GM23338 (cell line): ENCODE data around the gene PCGF3. TPM values are rescaled to one million over a fixed set of nuclear protein-coding genes. Genes with fewer than 3 reads are reported as not detected.

Source experiments
- ATAC-seq: fragments of 200-7000 bp; cut with Tn5 transposase; 3 replicates; pipeline ENCODE4 v1.9.1; 2020
- DNase-seq: peaks from one replicate; pipeline ENCODE4 v3.0.0-alpha.2; 2015; ENCODE audit warnings: low spot score
- H2AFZ ChIP-seq: fragments of 200-600 bp; sonication (generic); 2 replicates; pipeline ENCODE4 v1.8.0; 2016; ENCODE audit warnings: antibody characterized with exemption, mild to moderate bottlenecking, moderate library complexity
- H3F3A ChIP-seq: fragments of 200-600 bp; sonication (generic); replicated peaks from 2 replicates; pipeline ENCODE4 v1.8.0; 2017; ENCODE audit warnings: antibody characterized with exemption, mixed run types, low read depth
- H3K27ac ChIP-seq: fragments of 200-600 bp; sonication (generic); 2 replicates; pipeline ENCODE4 v1.6.1; 2016; ENCODE audit warnings: low read depth
- H3K27me3 ChIP-seq: fragments of 200-600 bp; sonication (generic); 2 replicates; pipeline ENCODE4 v1.8.0; 2016; ENCODE audit warnings: mild to moderate bottlenecking, mixed run types, moderate library complexity; ENCODE audit not compliant: insufficient read depth
- H3K36me3 ChIP-seq: fragments of 200-600 bp; sonication (generic); 2 replicates; pipeline ENCODE4 v1.8.0; 2016; ENCODE audit warnings: mild to moderate bottlenecking; ENCODE audit not compliant: insufficient read depth
- H3K4me1 ChIP-seq: fragments of 200-600 bp; sonication (generic); 2 replicates; pipeline ENCODE4 v1.8.0; 2016; ENCODE audit warnings: mild to moderate bottlenecking, moderate library complexity; ENCODE audit not compliant: insufficient read depth
- H3K4me2 ChIP-seq: fragments of 200-600 bp; sonication (generic); 2 replicates; pipeline ENCODE4 v1.7.1; 2017; ENCODE audit warnings: mixed run types
- H3K4me3 ChIP-seq: fragments of 200-600 bp; sonication (generic); 2 replicates; pipeline ENCODE4 v1.6.1; 2016; ENCODE audit warnings: mixed run types
- H3K79me2 ChIP-seq: fragments of 200-600 bp; sonication (generic); replicated peaks from 2 replicates; pipeline ENCODE4 v1.8.0; 2017; ENCODE audit warnings: mild to moderate bottlenecking; ENCODE audit not compliant: insufficient read depth
- H3K9me2 ChIP-seq: fragments of 200-600 bp; sonication (generic); 2 replicates; pipeline ENCODE4 v1.8.0; 2017; ENCODE audit not compliant: insufficient read depth
- H4K20me1 ChIP-seq: fragments of 200-600 bp; sonication (generic); replicated peaks from 2 replicates; pipeline ENCODE4 v1.8.0; 2017; ENCODE audit warnings: mild to moderate bottlenecking; ENCODE audit not compliant: insufficient read depth
- H3K27ac Mint-ChIP-seq: 2 replicates; pipeline ENCODE4 v1.8.0; 2020; ENCODE audit warnings: inconsistent platforms, mild to moderate bottlenecking, moderate library complexity, mixed read lengths
- H3K27me3 Mint-ChIP-seq: 3 replicates; pipeline ENCODE4 v1.8.0; 2022; ENCODE audit warnings: low read depth, mild to moderate bottlenecking, moderate library complexity, mixed read lengths, inconsistent platforms; ENCODE audit not compliant: insufficient read depth, poor library complexity
- H3K36me3 Mint-ChIP-seq: 3 replicates; pipeline ENCODE4 v1.8.0; 2021; ENCODE audit warnings: low read depth, mild to moderate bottlenecking, inconsistent platforms, moderate library complexity, mixed read lengths
- H3K4me1 Mint-ChIP-seq: 3 replicates; pipeline ENCODE4 v1.8.0; 2020; ENCODE audit warnings: mild to moderate bottlenecking, inconsistent platforms, mixed read lengths
- H3K4me3 Mint-ChIP-seq: 3 replicates; pipeline ENCODE4 v1.8.0; 2021; ENCODE audit warnings: moderate library complexity, mild to moderate bottlenecking, inconsistent platforms, mixed read lengths
- H3K9me3 Mint-ChIP-seq: 3 replicates; pipeline ENCODE4 v1.8.0; 2020; ENCODE audit warnings: moderate library complexity, mild to moderate bottlenecking, inconsistent platforms, mixed read lengths
- EZH2 ChIP-seq: fragments of 200-600 bp; sonication (generic); IDR thresholded peaks from one replicate; pipeline ENCODE4 v1.8.0; 2017; ENCODE audit warnings: antibody characterized with exemption, mild to moderate bottlenecking, low read depth; ENCODE audit not compliant: unreplicated experiment
- EZH2phosphoT487 ChIP-seq: fragments of 200-600 bp; sonication (generic); IDR thresholded peaks from one replicate; pipeline ENCODE4 v1.8.1; 2018; ENCODE audit warnings: antibody characterized with exemption; ENCODE audit not compliant: unreplicated experiment
- JUNB ChIP-seq: IDR thresholded peaks from one replicate; pipeline ENCODE4 v1.6.1; 2016; ENCODE audit warnings: antibody characterized with exemption; ENCODE audit not compliant: unreplicated experiment
- POLR2AphosphoS5 ChIP-seq: IDR thresholded peaks from 2 replicates; pipeline ENCODE4 v1.6.1; 2016; ENCODE audit warnings: antibody characterized with exemption, low read depth
- STAT1 ChIP-seq: IDR thresholded peaks from one replicate; pipeline ENCODE4 v1.6.1; 2016; ENCODE audit warnings: antibody characterized with exemption; ENCODE audit not compliant: unreplicated experiment
- ZNF114 ChIP-seq: fragments of 250-450 bp; sonication (Bioruptor Pico); IDR thresholded peaks from 2 replicates; pipeline ENCODE4 v1.5.0; 2020; ENCODE audit warnings: mild to moderate bottlenecking, moderate library complexity
- polyA plus RNA-seq: library from polyadenylated mRNA; unstranded; fragments of >200 nt; fragmentation: Nextera tagmentation; extraction: Ambion mirVana; gene quantifications from 2 replicates; pipeline ENCODE4 v1.2.1, GENCODE V29; 2016
- total RNA-seq: library from RNA; depleted of rRNA; stranded (reverse); fragments of >200 nt; shearing (Covaris generic); gene quantifications from 2 replicates; pipeline ENCODE4 v1.2.3, GENCODE V29; 2014
- TF ChIP-seq, protein P1 (sequence below), 2 experiments: fragments of 200-600 bp in 1 of 2; sonication (generic) in 1 of 2; conservative IDR thresholded peaks; 2 replicates each; pipeline versions ENCODE4 v1.5.1 to v1.6.1; 2016 to 2017; ENCODE audit warnings: antibody characterized with exemption in 2 of 2, low read depth in 2 of 2, mild to moderate bottlenecking in 2 of 2, moderate library complexity in 1 of 2
- TF ChIP-seq, protein P2 (sequence below): IDR thresholded peaks from 2 replicates; pipeline ENCODE4 v1.6.1; 2016; ENCODE audit warnings: antibody characterized with exemption
- TF ChIP-seq, protein P3 (sequence below): fragments of 250-450 bp; sonication (Bioruptor Pico); IDR thresholded peaks from 2 replicates; pipeline ENCODE4 v1.5.0; 2020; ENCODE audit warnings: mild to moderate bottlenecking, moderate library complexity

PCGF3 gene
- total and polyA plus RNA-seq, 2 experiments from 2014 or later: 33.1 to 49.0 TPM

DNA sequence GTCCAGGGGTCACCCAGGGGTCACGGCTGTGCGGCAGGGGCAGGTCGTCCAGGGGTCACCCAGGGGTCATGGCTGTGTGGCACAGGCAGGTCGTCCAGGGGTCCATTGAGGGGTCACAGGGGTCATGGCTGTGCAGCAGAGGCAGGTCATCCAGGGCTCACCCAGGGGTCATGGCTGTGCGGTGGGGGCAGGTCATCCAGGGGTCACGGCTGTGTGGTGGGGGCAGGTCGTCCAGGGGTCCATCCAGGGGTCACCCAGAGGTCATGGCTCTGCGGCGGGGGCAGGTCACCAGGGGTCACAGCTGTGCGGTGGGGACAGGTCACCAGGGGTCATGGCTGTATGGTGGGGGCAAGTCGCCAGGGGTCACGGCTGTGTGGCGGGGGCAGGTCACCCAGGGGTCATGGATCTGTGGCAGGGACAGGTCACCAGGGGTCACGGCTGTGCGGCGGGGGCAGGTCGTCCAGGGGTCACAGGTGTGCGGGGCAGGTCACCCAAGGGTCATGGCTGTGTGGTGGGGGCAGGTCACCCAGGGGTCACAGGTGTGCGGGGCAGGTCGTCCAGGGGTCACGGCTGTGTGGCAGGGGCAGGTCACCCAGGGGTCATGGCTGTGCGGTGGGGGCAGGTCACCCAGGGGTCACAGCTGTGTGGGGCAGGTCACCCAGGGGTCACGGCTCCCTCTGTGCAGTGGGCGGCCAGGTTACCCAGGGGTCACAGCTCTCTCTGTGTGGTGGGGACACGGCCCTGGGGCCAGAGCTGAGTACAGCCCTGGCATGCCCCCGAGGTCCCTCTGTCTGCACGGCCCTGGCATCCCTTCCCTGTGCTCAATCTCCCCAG is 47.6 kb upstream of the PCGF3 start:
- Histone ChIP-seq H3K4me2 (no peak overlapping the region), H3F3A (0 out of 2 replicates have a peak, but pooled peaks cover 2% of the 10 kb centered on the region), H3K27me3 (no peaks in the 10 kb centered on the region), H3K4me3 (no peak overlapping the region), H3K9me2 (no peaks in the 10 kb centered on the region), H3K27ac (no peak overlapping the region), H2AFZ (no peak overlapping the region), H4K20me1 (no peaks in the 10 kb centered on the region; the same call in 1 of the 2 replicates), H3K36me3 (no peaks in the 10 kb centered on the region), H3K4me1 (no peaks in the 10 kb centered on the region), H3K79me2 (no peaks in the 10 kb centered on the region)
- no peak overlapping the region for H3K27ac Mint-ChIP-seq
- peak; percentile 0 for DNase-seq
- H3K36me3 Mint-ChIP-seq: peaks cover 12% of the 10 kb centered on the region
- H3K4me3 Mint-ChIP-seq: no peak overlapping the region
- no peak for ATAC-seq
- H3K9me3 Mint-ChIP-seq: no peaks in the 10 kb centered on the region; the same call in 2 of the 3 replicates
- H3K4me1 Mint-ChIP-seq: no peaks in the 10 kb centered on the region; the same call in 2 of the 3 replicates
- peaks cover 8% of the 10 kb centered on the region for H3K27me3 Mint-ChIP-seq
- TF ChIP-seq EZH2 (no peak), STAT1 (no peak), POLR2AphosphoS5 (no peak), JUNB (no peak), EZH2phosphoT487 (no peak), ZNF114 (CRISPR knock-in tag) (no peak)
- TF ChIP-seq, protein P1, sequence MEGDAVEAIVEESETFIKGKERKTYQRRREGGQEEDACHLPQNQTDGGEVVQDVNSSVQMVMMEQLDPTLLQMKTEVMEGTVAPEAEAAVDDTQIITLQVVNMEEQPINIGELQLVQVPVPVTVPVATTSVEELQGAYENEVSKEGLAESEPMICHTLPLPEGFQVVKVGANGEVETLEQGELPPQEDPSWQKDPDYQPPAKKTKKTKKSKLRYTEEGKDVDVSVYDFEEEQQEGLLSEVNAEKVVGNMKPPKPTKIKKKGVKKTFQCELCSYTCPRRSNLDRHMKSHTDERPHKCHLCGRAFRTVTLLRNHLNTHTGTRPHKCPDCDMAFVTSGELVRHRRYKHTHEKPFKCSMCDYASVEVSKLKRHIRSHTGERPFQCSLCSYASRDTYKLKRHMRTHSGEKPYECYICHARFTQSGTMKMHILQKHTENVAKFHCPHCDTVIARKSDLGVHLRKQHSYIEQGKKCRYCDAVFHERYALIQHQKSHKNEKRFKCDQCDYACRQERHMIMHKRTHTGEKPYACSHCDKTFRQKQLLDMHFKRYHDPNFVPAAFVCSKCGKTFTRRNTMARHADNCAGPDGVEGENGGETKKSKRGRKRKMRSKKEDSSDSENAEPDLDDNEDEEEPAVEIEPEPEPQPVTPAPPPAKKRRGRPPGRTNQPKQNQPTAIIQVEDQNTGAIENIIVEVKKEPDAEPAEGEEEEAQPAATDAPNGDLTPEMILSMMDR (conservative IDR thresholded peaks at IDR 0.05; ENCODE audit: low read depth in 2 of 2): no peak
- TF ChIP-seq, protein P2, sequence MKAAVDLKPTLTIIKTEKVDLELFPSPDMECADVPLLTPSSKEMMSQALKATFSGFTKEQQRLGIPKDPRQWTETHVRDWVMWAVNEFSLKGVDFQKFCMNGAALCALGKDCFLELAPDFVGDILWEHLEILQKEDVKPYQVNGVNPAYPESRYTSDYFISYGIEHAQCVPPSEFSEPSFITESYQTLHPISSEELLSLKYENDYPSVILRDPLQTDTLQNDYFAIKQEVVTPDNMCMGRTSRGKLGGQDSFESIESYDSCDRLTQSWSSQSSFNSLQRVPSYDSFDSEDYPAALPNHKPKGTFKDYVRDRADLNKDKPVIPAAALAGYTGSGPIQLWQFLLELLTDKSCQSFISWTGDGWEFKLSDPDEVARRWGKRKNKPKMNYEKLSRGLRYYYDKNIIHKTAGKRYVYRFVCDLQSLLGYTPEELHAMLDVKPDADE: no peak
- TF ChIP-seq, protein P3, sequence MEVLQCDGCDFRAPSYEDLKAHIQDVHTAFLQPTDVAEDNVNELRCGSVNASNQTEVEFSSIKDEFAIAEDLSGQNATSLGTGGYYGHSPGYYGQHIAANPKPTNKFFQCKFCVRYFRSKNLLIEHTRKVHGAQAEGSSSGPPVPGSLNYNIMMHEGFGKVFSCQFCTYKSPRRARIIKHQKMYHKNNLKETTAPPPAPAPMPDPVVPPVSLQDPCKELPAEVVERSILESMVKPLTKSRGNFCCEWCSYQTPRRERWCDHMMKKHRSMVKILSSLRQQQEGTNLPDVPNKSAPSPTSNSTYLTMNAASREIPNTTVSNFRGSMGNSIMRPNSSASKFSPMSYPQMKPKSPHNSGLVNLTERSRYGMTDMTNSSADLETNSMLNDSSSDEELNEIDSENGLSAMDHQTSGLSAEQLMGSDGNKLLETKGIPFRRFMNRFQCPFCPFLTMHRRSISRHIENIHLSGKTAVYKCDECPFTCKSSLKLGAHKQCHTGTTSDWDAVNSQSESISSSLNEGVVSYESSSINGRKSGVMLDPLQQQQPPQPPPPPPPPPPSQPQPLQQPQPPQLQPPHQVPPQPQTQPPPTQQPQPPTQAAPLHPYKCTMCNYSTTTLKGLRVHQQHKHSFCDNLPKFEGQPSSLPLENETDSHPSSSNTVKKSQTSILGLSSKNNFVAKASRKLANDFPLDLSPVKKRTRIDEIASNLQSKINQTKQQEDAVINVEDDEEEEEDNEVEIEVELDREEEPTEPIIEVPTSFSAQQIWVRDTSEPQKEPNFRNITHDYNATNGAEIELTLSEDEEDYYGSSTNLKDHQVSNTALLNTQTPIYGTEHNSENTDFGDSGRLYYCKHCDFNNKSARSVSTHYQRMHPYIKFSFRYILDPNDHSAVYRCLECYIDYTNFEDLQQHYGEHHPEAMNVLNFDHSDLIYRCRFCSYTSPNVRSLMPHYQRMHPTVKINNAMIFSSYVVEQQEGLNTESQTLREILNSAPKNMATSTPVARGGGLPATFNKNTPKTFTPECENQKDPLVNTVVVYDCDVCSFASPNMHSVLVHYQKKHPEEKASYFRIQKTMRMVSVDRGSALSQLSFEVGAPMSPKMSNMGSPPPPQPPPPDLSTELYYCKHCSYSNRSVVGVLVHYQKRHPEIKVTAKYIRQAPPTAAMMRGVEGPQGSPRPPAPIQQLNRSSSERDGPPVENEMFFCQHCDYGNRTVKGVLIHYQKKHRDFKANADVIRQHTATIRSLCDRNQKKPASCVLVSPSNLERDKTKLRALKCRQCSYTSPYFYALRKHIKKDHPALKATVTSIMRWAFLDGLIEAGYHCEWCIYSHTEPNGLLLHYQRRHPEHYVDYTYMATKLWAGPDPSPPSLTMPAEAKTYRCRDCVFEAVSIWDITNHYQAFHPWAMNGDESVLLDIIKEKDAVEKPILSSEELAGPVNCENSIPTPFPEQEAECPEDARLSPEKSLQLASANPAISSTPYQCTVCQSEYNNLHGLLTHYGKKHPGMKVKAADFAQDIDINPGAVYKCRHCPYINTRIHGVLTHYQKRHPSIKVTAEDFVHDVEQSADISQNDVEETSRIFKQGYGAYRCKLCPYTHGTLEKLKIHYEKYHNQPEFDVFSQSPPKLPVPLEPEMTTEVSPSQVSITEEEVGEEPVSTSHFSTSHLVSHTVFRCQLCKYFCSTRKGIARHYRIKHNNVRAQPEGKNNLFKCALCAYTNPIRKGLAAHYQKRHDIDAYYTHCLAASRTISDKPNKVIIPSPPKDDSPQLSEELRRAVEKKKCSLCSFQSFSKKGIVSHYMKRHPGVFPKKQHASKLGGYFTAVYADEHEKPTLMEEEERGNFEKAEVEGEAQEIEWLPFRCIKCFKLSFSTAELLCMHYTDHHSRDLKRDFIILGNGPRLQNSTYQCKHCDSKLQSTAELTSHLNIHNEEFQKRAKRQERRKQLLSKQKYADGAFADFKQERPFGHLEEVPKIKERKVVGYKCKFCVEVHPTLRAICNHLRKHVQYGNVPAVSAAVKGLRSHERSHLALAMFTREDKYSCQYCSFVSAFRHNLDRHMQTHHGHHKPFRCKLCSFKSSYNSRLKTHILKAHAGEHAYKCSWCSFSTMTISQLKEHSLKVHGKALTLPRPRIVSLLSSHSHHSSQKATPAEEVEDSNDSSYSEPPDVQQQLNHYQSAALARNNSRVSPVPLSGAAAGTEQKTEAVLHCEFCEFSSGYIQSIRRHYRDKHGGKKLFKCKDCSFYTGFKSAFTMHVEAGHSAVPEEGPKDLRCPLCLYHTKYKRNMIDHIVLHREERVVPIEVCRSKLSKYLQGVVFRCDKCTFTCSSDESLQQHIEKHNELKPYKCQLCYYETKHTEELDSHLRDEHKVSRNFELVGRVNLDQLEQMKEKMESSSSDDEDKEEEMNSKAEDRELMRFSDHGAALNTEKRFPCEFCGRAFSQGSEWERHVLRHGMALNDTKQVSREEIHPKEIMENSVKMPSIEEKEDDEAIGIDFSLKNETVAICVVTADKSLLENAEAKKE: no peak
